Mucosa of descending colon (tissue), 3 donors: ENCODE data around the gene PIP5K1C. TPM values are rescaled to one million over a fixed set of nuclear protein-coding genes. Genes with fewer than 3 reads are reported as not detected.

Experiments
- ATAC-seq: fragments of 200-7000 bp; cut with Tn5 transposase; one replicate; pipeline ENCODE4 v1.9.1; 2020; ENCODE audit warnings: mild to moderate bottlenecking, moderate library complexity
- DNase-seq, 3 donors: peaks; one replicate each; pipeline ENCODE4 v3.0.0-alpha.2; 2020
- H3K36me3 ChIP-seq: fragments of 200-600 bp; one replicate; pipeline ENCODE4 v1.8.0; 2021; ENCODE audit warnings: low read depth, mild to moderate bottlenecking
- H3K4me1 ChIP-seq: fragments of 200-600 bp; one replicate; pipeline ENCODE4 v1.8.0; 2021; ENCODE audit warnings: low read depth, mild to moderate bottlenecking
- H3K4me3 ChIP-seq: fragments of 200-600 bp; one replicate; pipeline ENCODE4 v1.8.0; 2021; ENCODE audit warnings: mild to moderate bottlenecking
- H3K9me3 ChIP-seq: fragments of 200-600 bp; one replicate; pipeline ENCODE4 v1.8.0; 2021; ENCODE audit warnings: mild to moderate bottlenecking
- intact Hi-C, 2 donors: fragments of 100-400 bp; cut with DNase I in 1 of 2; cut with micrococcal nuclease in 1 of 2; formaldehyde crosslinking; loops; one replicate each; pipeline versions ENCODE4 v1.11.0 to v1.11.1; 2022; cut with DNase I, micrococcal nuclease
- total RNA-seq, 3 donors: library from RNA; stranded (reverse); fragmentation: NEBNext Ultra II Directional in 2 of 3; extraction: Animal tissue kit (Norgen Biotek cat#: 25700) in 2 of 3; gene quantifications; one replicate each; pipeline versions ENCODE4 v1.2.1 to v1.2.4, GENCODE V29; 2021 to 2023
- TF ChIP-seq, protein P1 (sequence below): fragments of 200-600 bp; IDR thresholded peaks from one replicate; pipeline ENCODE4 v1.8.0; 2022; ENCODE audit warnings: antibody characterized with exemption, mild to moderate bottlenecking
- donor health status: DM: no; HTN: no; CAD: no; lungs with moderate emphysema.
- donor health status: DM: no; HTN: no; CAD: no.
- donor health status: DM: no; HTN: yes; CAD: no.

PIP5K1C gene
- total RNA-seq, 3 donors from 2014 or later = 23.1 to 95.2 (median 23.2) TPM

DNA sequence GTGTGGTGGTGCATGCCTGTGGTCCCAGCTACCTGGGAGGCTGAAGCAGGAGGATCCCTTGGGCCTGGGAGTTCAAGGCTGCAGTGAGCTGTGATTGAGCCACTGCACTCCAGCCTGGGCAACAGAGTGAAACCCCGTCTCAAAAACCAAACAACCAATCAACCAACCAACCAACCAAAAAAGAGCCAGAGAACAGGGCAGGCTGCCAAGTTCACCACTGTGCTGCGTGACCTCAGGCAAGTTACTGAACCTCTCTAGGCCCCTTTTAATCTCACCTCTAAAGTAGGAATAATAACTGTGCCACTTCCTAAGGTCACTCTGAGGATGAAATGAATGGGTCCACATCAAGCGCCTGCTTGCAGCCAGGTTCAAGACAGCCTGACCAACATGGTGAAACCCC is 24.9 kb upstream of the PIP5K1C start:
- TF ChIP-seq, protein P1, sequence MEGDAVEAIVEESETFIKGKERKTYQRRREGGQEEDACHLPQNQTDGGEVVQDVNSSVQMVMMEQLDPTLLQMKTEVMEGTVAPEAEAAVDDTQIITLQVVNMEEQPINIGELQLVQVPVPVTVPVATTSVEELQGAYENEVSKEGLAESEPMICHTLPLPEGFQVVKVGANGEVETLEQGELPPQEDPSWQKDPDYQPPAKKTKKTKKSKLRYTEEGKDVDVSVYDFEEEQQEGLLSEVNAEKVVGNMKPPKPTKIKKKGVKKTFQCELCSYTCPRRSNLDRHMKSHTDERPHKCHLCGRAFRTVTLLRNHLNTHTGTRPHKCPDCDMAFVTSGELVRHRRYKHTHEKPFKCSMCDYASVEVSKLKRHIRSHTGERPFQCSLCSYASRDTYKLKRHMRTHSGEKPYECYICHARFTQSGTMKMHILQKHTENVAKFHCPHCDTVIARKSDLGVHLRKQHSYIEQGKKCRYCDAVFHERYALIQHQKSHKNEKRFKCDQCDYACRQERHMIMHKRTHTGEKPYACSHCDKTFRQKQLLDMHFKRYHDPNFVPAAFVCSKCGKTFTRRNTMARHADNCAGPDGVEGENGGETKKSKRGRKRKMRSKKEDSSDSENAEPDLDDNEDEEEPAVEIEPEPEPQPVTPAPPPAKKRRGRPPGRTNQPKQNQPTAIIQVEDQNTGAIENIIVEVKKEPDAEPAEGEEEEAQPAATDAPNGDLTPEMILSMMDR = no peak
- no peak overlapping the region for H3K4me3 ChIP-seq
- H3K9me3 ChIP-seq = no peaks in the 10 kb centered on the region
- ATAC-seq (no peak), DNase-seq (no peak)
- H3K4me1 ChIP-seq = peaks cover 45% of the 10 kb centered on the region
- intact Hi-C loops = no loop called here
- no peaks in the 10 kb centered on the region for H3K36me3 ChIP-seq

DNA sequence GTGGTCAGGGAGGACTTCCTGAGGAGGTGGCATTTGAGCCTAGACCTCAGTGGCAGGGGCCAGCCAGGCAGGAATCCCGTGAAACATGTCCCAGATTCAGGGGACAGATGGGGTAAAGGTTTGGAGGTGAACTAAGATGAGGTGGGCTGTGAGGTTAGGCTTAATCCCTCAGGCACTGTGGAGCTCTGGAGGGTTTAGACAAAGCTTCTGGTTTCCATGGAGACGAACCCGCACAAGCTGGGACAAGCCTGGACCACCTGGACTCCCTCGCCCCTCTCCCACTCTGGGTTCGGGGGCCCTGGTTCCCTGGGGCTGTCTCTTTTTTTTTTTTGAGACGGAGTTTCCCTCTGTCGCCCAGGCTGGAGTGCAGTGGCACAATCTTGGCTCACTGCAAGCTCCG is 23.6 kb upstream of the PIP5K1C start:
- TF ChIP-seq, protein P1 = no peak
- DNase-seq (no peak), ATAC-seq (no peak)
- peaks cover 54% of the 10 kb centered on the region for H3K4me1 ChIP-seq
- no peaks in the 10 kb centered on the region for H3K36me3 ChIP-seq
- H3K4me3 ChIP-seq = no peak overlapping the region
- H3K9me3 ChIP-seq = no peaks in the 10 kb centered on the region
- intact Hi-C loops = no loop called here

DNA sequence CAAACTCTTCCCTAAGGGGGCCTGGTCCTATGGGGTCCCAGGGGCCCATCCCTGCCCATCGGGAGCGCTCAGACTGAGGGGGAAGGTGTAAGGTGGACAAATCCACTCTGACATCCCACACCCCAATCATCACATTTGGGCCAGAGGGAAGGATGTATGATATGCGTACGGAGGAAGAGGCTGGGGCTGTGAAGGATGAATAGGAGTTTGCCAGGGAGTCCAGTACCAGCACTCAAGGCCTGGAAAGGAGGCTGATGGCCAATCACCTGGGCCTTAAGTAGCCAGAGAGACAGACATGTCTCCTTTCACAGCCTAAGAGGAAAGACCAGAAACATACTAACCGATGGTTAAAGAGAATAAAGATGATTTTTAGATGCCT is 22.8 kb upstream of the PIP5K1C start:
- no peak for DNase-seq
- ATAC-seq = no peak
- Histone ChIP-seq H3K4me3 (no peak overlapping the region), H3K9me3 (no peaks in the 10 kb centered on the region), H3K36me3 (no peaks in the 10 kb centered on the region), H3K4me1 (peaks cover 58% of the 10 kb centered on the region)
- TF ChIP-seq, protein P1 = no peak
- intact Hi-C loops = no loop called here

DNA sequence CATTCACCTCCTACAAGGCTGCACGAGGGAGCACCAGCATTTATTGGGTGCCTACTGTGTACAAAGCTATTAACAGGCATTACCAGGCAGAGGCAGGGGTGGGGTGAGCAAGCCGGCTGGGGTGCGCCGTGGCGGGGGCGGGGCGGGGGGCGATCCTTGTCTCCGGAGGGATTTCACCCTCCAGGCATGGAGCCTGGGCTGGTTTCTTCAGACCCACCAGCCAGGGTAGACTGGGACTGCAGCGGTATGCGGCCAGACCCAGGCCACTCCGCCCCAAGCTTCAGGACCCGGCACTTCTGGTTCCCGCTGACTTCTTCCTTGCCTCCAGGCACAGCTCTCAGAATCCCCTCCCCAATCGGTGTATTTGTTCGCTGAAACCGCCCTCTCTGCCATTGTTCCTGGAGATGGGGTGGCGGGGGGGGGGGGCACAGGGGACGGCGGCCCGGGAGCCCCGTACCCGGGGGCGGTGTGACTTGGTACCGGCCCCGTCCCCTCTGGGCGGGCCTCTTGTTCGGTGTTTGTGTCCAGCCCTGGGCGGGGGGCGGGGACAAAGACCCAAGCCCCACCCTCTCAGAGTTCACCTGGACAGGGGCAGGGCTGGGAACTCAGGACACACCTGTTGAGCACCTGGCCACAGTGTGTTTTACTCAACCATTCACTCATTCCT is 22.3 kb upstream of the PIP5K1C start:
- TF ChIP-seq, protein P1 = no peak
- Histone ChIP-seq H3K36me3 (no peaks in the 10 kb centered on the region), H3K9me3 (no peaks in the 10 kb centered on the region), H3K4me1 (peaks cover 58% of the 10 kb centered on the region), H3K4me3 (peak overlapping the region; percentile 30)
- ATAC-seq (peak; percentile 54), DNase-seq (peak; percentile 85 to 89 (median 88))
- intact Hi-C loops = no loop called here

DNA sequence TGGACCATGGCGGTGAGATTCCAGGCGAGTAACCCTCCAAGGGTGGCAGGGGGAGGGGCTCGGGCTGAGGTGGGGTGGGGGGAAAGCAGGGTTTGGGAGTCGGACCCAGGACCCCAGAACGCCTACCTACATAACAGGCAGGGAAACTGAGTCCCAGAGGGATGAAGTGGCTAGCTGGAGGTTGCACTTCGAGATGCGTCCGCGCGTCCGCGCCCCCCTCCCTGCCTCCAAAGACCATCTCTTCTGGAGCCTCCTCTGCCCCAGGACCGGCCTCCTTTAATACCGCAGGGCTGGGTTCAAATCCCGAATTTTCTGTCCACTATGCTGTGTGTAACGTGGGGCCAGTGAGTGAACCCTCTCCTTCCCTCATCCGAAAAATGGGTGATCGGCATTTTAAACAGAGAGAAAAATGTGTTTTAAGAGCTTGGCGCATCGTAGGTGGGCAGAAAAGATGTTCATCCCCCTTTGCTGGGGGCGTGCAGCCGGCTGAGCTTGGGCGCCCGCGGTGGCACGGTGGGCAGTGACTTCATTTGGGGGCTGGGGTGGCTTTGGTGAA is 21.7 kb upstream of the PIP5K1C start:
- H3K4me3 ChIP-seq = peak overlapping the region; percentile 30
- intact Hi-C loops = no loop called here
- ATAC-seq = no peak

More for the DNA sequence above, 21.7 kb upstream of the PIP5K1C start:
- H3K4me1 ChIP-seq = peaks cover 56% of the 10 kb centered on the region
- no peaks in the 10 kb centered on the region for H3K9me3 ChIP-seq
- no peak for DNase-seq
- TF ChIP-seq, protein P1 = no peak
- no peaks in the 10 kb centered on the region for H3K36me3 ChIP-seq
